Body of pancreas (tissue), 4 donors: Measurements from ENCODE around the gene ZFAND3. TPM values are rescaled to one million over a fixed set of nuclear protein-coding genes. Genes with fewer than 3 reads are reported as not detected.

ENCODE experiments used
- ATAC-seq: fragments of 150-250 bp; one replicate; pipeline ENCODE4 v1.9.1; 2016
- DNase-seq, 4 donors: peaks; one replicate each; pipeline ENCODE4 v3.0.0-alpha.2; 2019
- H3K27ac ChIP-seq, 4 donors: fragments of 200-600 bp; sonication (generic); 1 replicate in 3 of 4; 2 replicates in 1 of 4; pipeline versions ENCODE4 v1.5.1 to v1.6.1; 2016 to 2019; ENCODE audit warnings: mild to moderate bottlenecking in 1 of 4, mixed read lengths in 1 of 4, moderate library complexity in 1 of 4
- H3K27me3 ChIP-seq, 2 donors: fragments of 200-600 bp; sonication (generic); one replicate each; pipeline ENCODE4 v1.6.0; 2016; ENCODE audit warnings: mild to moderate bottlenecking in 1 of 2
- H3K36me3 ChIP-seq, 2 donors: fragments of 200-600 bp; sonication (generic); replicated peaks in 1 of 2; 2 replicates each; pipeline ENCODE4 v1.5.1; 2016; ENCODE audit warnings: low read depth in 2 of 2; ENCODE audit not compliant: insufficient read depth in 1 of 2
- H3K4me1 ChIP-seq: fragments of 200-600 bp; sonication (generic); one replicate; pipeline ENCODE4 v1.6.0; 2016
- H3K4me3 ChIP-seq, 2 donors: fragments of 200-600 bp; sonication (generic); 1 replicate in 1 of 2; 2 replicates in 1 of 2; pipeline ENCODE4 v1.5.1; 2016 to 2019
- H3K9me3 ChIP-seq, 3 donors: fragments of 200-600 bp; sonication (generic); 1 replicate in 2 of 3; 2 replicates in 1 of 3; pipeline ENCODE4 v1.5.1; 2016
- POLR2A ChIP-seq, 3 donors: fragments of 450-650 bp; IDR thresholded peaks; one replicate each; pipeline ENCODE4 v1.6.1; 2016; ENCODE audit warnings: antibody characterized with exemption in 3 of 3, mild to moderate bottlenecking in 2 of 3
- WGBS, 2 donors: methylation state at CpG; one replicate each; pipeline ENCODE4 v1.1.5; 2017; 5-methylcytosine and 5-hydroxymethylcytosine counted together
- intact Hi-C: fragments of 100-400 bp; cut with DNase I; formaldehyde crosslinking; loops from one replicate; pipeline ENCODE4 v1.15.1; 2023
- total RNA-seq, 2 donors: library from RNA; depleted of rRNA; stranded (reverse); fragments of >200 nt; gene quantifications; one replicate each; pipeline ENCODE4 v1.1.0, GENCODE V29; 2016
- TF ChIP-seq, protein P1 (sequence below), 7 experiments: fragments of 450-650 bp in 4 of 7; fragments of 200-600 bp in 3 of 7; sonication (generic) in 3 of 7; IDR thresholded peaks; one replicate each; pipeline ENCODE4 v1.5.1; 2016 to 2019; ENCODE audit warnings: antibody characterized with exemption in 7 of 7

ZFAND3 gene
- total RNA-seq, 2 donors from 2014 or later: 20.8 to 27.0 TPM

GRCh38 chr6:37807656-37808055 lies 11.9 kb upstream of the ZFAND3 start:
- Histone ChIP-seq H3K27me3 (no peaks in the 10 kb centered on the region), H3K4me3 (no peak overlapping the region), H3K9me3 (no peaks in the 10 kb centered on the region), H3K4me1 (no peaks in the 10 kb centered on the region), H3K36me3 (no peaks in the 10 kb centered on the region), H3K27ac (no peak overlapping the region)
- DNase-seq (peak in 3 of 4 donors; percentile 26 to 40 (median 34)), ATAC-seq (no peak)
- TF ChIP-seq, protein P1, sequence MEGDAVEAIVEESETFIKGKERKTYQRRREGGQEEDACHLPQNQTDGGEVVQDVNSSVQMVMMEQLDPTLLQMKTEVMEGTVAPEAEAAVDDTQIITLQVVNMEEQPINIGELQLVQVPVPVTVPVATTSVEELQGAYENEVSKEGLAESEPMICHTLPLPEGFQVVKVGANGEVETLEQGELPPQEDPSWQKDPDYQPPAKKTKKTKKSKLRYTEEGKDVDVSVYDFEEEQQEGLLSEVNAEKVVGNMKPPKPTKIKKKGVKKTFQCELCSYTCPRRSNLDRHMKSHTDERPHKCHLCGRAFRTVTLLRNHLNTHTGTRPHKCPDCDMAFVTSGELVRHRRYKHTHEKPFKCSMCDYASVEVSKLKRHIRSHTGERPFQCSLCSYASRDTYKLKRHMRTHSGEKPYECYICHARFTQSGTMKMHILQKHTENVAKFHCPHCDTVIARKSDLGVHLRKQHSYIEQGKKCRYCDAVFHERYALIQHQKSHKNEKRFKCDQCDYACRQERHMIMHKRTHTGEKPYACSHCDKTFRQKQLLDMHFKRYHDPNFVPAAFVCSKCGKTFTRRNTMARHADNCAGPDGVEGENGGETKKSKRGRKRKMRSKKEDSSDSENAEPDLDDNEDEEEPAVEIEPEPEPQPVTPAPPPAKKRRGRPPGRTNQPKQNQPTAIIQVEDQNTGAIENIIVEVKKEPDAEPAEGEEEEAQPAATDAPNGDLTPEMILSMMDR (IDR thresholded peaks at IDR 0.05): peak in 2 of 7 experiments; percentile 18 to 20
- TF ChIP-seq POLR2A (IDR thresholded peaks at IDR 0.05): no peak
- intact Hi-C loops: no loop called here
- WGBS, 2 donors: 45 to 53% methylated on average over 5 to 6 of the region's 6 CpGs

DNA sequence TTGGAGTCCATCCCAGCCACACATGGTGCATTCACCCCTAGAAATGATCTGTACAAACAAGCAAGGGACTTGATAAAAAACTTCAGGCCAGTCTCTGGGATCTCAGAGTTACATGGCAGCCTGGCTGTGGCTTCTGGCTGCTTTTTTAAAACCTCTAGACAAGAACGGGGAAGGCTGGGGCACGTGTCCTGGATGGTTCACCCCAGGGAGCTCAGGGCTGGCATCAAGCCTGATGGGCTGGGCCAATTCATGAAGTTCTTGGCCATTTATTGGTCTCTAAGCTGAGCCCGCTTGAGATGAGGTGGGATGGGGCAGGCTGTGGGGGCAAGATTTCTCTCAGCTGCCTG lies 10.4 kb upstream of the ZFAND3 start:
- no peak overlapping the region for H3K27ac ChIP-seq

GRCh38 chr6:37812841-37813240 lies 6.7 kb upstream of the ZFAND3 start:
- H3K9me3 ChIP-seq: no peaks in the 10 kb centered on the region
- intact Hi-C loops: no loop called here
- no peak overlapping the region for H3K27ac ChIP-seq
- no peak overlapping the region for H3K4me3 ChIP-seq
- H3K4me1 ChIP-seq: peaks cover 2% of the 10 kb centered on the region
- DNase-seq (no peak), ATAC-seq (no peak)
- TF ChIP-seq, protein P1 (IDR thresholded peaks at IDR 0.05): no peak
- no peak for TF ChIP-seq POLR2A (IDR thresholded peaks at IDR 0.05)
- H3K27me3 ChIP-seq: no peaks in the 10 kb centered on the region
- 83 to 100% methylated on average over 1 of the region's 1 CpG for WGBS, 2 donors
- no peaks in the 10 kb centered on the region for H3K36me3 ChIP-seq

More for the DNA sequence above, 10.4 kb upstream of the ZFAND3 start:
- intact Hi-C loops: no loop called here
- DNase-seq (peak in 1 of 4 donors; percentile 15), ATAC-seq (no peak)
- no peaks in the 10 kb centered on the region for H3K27me3 ChIP-seq
- no peaks in the 10 kb centered on the region for H3K9me3 ChIP-seq
- no peak for TF ChIP-seq POLR2A (IDR thresholded peaks at IDR 0.05)
- TF ChIP-seq, protein P1 (IDR thresholded peaks at IDR 0.05): no peak
- WGBS, 2 donors: 65 to 80% methylated on average over 3 of the region's 3 CpGs
- no peak overlapping the region for H3K4me3 ChIP-seq
- no peaks in the 10 kb centered on the region for H3K36me3 ChIP-seq
- no peaks in the 10 kb centered on the region for H3K4me1 ChIP-seq

GRCh38 chr6:37814374-37814773 lies 5.2 kb upstream of the ZFAND3 start:
- intact Hi-C loops: no loop called here
- 89 to 92% methylated on average over 6 of the region's 6 CpGs for WGBS, 2 donors
- TF ChIP-seq, protein P1 (IDR thresholded peaks at IDR 0.05): no peak
- no peak for TF ChIP-seq POLR2A (IDR thresholded peaks at IDR 0.05)
- Histone ChIP-seq H3K9me3 (no peaks in the 10 kb centered on the region), H3K27me3 (no peaks in the 10 kb centered on the region), H3K27ac (no peak overlapping the region), H3K4me1 (peaks cover 9% of the 10 kb centered on the region), H3K4me3 (no peak overlapping the region), H3K36me3 (no peaks in the 10 kb centered on the region)
- ATAC-seq: no peak
- no peak for DNase-seq

GRCh38 chr6:37816599-37817375 lies 2.7 kb upstream of the ZFAND3 start:
- no peak for ATAC-seq
- intact Hi-C loops: no loop called here
- DNase-seq: no peak
- Histone ChIP-seq H3K36me3 (no peaks in the 10 kb centered on the region), H3K9me3 (no peaks in the 10 kb centered on the region), H3K27ac (no peak overlapping the region), H3K27me3 (no peaks in the 10 kb centered on the region), H3K4me3 (no peak overlapping the region), H3K4me1 (peaks cover 19% of the 10 kb centered on the region)
- TF ChIP-seq, protein P1 (IDR thresholded peaks at IDR 0.05): no peak
- TF ChIP-seq POLR2A (IDR thresholded peaks at IDR 0.05): no peak
- WGBS, 2 donors: 70 to 74% methylated on average over 7 of the region's 7 CpGs
